Progenitor cell of endocrine pancreas (in vitro differentiated cells): ENCODE results near the gene ADARB2. TPM values are rescaled to one million over a fixed set of nuclear protein-coding genes. Genes with fewer than 3 reads are reported as not detected.
"Not testable (repeated sequence)": the region's sequence is repeated elsewhere in the genome, so short reads cannot be mapped to it uniquely, and the experiment has no call there.

Source experiments
- DNase-seq: peaks from one replicate; pipeline ENCODE4 v3.0.0; 2021; ENCODE audit warnings: low spot score; ENCODE audit not compliant: unreplicated experiment
- H3K27ac Mint-ChIP-seq: 2 replicates; pipeline ENCODE4 v1.8.0; 2021; ENCODE audit warnings: mild to moderate bottlenecking, moderate library complexity, mixed read lengths
- H3K27me3 Mint-ChIP-seq: 2 replicates; pipeline ENCODE4 v1.8.0; 2021; ENCODE audit warnings: mixed read lengths
- H3K36me3 Mint-ChIP-seq: 2 replicates; pipeline ENCODE4 v1.8.0; 2022; ENCODE audit warnings: mixed read lengths; ENCODE audit not compliant: insufficient read depth
- H3K4me1 Mint-ChIP-seq: 2 replicates; pipeline ENCODE4 v1.8.0; 2021; ENCODE audit warnings: low read depth, mixed read lengths
- H3K4me3 Mint-ChIP-seq: 2 replicates; pipeline ENCODE4 v1.8.0; 2021; ENCODE audit warnings: low read depth, mild to moderate bottlenecking, moderate library complexity, mixed read lengths
- H3K9me3 Mint-ChIP-seq: 2 replicates; pipeline ENCODE4 v1.8.0; 2021; ENCODE audit warnings: low read depth, mixed read lengths
- CTCF ChIP-seq: fragments of 200-600 bp; sonication (generic); IDR thresholded peaks from one replicate; pipeline ENCODE4 v1.5.0; 2021; ENCODE audit warnings: antibody characterized with exemption, mild to moderate bottlenecking; ENCODE audit not compliant: unreplicated experiment
- total RNA-seq: library from RNA; stranded (reverse); gene quantifications from 2 replicates; pipeline ENCODE4 v1.2.1, GENCODE V29; 2021

ADARB2 gene
- total RNA-seq, 1 donor from 2014 or later = 1.3 TPM

DNA sequence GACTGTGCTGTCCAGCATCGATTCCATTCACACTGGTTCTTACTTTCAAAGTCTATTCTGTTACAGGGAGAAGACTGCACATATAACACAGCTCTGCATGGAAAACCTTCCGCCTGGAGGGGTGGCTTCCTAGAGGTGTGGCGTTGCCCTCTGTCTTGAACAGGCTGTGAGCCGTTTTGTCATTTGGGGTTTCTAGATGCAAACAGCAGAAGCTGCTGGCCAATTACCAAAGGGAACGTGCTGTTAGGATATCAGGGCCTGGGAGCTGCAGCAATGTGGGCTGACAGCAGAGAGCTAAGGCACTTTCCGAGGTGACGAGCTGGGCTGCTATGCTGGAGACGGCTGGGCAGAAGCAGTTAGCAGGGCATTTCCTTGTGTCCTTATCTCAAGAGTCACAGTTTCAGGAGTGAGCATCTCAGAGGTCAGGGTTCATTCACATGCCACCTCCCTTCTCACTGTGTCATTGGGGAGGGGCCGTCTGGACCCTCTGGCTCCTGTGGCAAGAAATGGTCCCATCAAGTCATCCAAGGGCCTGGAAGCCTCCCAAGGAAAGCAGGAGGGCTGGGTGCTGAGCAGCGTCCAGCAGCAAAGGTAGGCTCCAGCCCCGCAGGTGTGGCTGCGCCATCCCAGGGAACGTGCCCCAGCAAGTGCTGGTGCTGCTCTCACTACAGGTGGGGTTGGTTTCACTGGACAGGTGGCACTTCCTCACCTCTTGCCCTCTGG is 574.7 kb downstream of the ADARB2 start:
- Mint-ChIP-seq H3K36me3 (no peaks in the 10 kb centered on the region), H3K4me3 (no peak overlapping the region), H3K27me3 (peaks cover 7% of the 10 kb centered on the region), H3K9me3 (no peaks in the 10 kb centered on the region), H3K27ac (no peak overlapping the region), H3K4me1 (no peaks in the 10 kb centered on the region)
- DNase-seq = no peak
- no peak for TF ChIP-seq CTCF

- H3K27me3 Mint-ChIP-seq = peaks cover 10% of the 10 kb centered on the region
- H3K4me1 Mint-ChIP-seq, DNase-seq, H3K9me3 Mint-ChIP-seq, H3K4me3 Mint-ChIP-seq, H3K36me3 Mint-ChIP-seq, H3K27ac Mint-ChIP-seq: not testable (repeated sequence)
Observed at GRCh38 chr10:1161315-1161673, 576.0 kb downstream of the ADARB2 start.

- H3K27ac Mint-ChIP-seq = no peak overlapping the region
- H3K36me3 Mint-ChIP-seq = no peaks in the 10 kb centered on the region
- H3K27me3 Mint-ChIP-seq = peaks cover 10% of the 10 kb centered on the region
- no peak for DNase-seq
- H3K9me3 Mint-ChIP-seq = no peaks in the 10 kb centered on the region
- no peak overlapping the region for H3K4me3 Mint-ChIP-seq
- H3K4me1 Mint-ChIP-seq = no peaks in the 10 kb centered on the region
- TF ChIP-seq CTCF = no peak
Observed at GRCh38 chr10:1160561-1161314, 576.6 kb downstream of the ADARB2 start.

GRCh38 chr10:1159131-1160061 is 577.9 kb downstream of the ADARB2 start:
- H3K36me3 Mint-ChIP-seq = no peaks in the 10 kb centered on the region
- peaks cover 15% of the 10 kb centered on the region for H3K27me3 Mint-ChIP-seq
- H3K4me3 Mint-ChIP-seq = no peak overlapping the region
- H3K27ac Mint-ChIP-seq = no peak overlapping the region
- no peaks in the 10 kb centered on the region for H3K9me3 Mint-ChIP-seq
- DNase-seq = no peak
- H3K4me1 Mint-ChIP-seq = no peaks in the 10 kb centered on the region
- TF ChIP-seq CTCF = no peak

DNA sequence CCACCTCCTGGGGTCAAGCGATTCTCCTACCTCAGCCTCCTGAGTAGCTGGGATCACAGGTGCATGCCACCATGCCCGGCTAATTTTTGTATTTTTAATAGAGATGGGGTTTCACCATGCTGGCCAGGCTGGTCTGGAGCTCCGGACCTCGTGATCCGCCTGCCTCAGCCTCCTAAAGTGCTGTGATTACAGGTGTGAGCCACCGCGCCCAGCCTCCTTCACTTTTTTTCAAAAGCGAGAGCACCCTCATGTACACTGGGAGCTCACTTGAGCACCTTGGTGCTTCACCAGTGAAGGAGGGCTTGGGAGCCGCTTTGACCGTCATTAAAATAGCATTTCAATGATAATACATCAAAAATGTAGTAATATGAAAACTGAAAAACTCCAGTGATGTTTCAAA is 578.8 kb downstream of the ADARB2 start:
- not testable (repeated sequence) for H3K9me3 Mint-ChIP-seq, DNase-seq, H3K36me3 Mint-ChIP-seq, H3K4me3 Mint-ChIP-seq, H3K27ac Mint-ChIP-seq, H3K4me1 Mint-ChIP-seq
- H3K27me3 Mint-ChIP-seq = peaks cover 19% of the 10 kb centered on the region

DNA sequence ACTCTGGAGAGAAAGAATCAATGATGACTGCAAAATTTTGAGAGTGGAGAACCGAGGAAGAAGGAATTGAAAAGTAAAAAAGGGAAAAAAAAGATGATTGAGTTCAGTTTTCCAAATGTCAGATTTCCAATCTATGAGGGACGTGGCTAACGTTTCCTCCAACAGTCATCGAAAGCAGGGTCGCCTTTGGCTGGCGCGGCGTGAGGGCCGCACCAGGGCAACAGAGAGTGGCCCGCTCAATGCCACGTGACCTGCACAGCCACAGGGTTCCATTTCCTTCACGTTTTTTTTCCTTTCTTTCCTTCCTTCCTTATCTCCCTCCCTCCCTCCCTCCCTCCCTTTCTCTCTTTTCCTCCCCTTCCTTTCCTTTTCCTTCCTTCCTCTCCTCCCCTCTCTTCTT is 579.3 kb downstream of the ADARB2 start:
- peaks cover 19% of the 10 kb centered on the region for H3K27me3 Mint-ChIP-seq
- no peak overlapping the region for H3K27ac Mint-ChIP-seq
- no peaks in the 10 kb centered on the region for H3K9me3 Mint-ChIP-seq
- no peak for TF ChIP-seq CTCF
- peaks cover 5% of the 10 kb centered on the region for H3K4me1 Mint-ChIP-seq
- no peak overlapping the region for H3K4me3 Mint-ChIP-seq
- DNase-seq = no peak
- no peaks in the 10 kb centered on the region for H3K36me3 Mint-ChIP-seq
